IMR-90 (cell line): ENCODE measurements around the gene ARHGAP15. TPM values are rescaled to one million over a fixed set of nuclear protein-coding genes. Genes with fewer than 3 reads are reported as not detected.

Experiments
- ATAC-seq: fragments of 200-7000 bp; cut with Tn5 transposase; 2 replicates; pipeline ENCODE4 v1.9.1; 2020; ENCODE audit warnings: low read depth, mild to moderate bottlenecking, moderate library complexity
- BruUV-seq: library from RNA; stranded (reverse); fragments of 400-500 nt; replicated peaks from 2 replicates; lab custom pipeline; 2021; lab: Mats Ljungman, UMichigan
- CTCF ChIA-PET: fragments of 300-600 bp; formaldehyde crosslinking; extraction: SDS; loops from one replicate; lab custom pipeline; 2021; ENCODE audit warnings: antibody characterized with exemption; lab: Yijun Ruan, JAX
- POLR2A ChIA-PET: fragments of 300-600 bp; sonication (Branson Sonifier 250); formaldehyde crosslinking; loops from one replicate; lab custom pipeline; 2022; ENCODE audit warnings: antibody characterized with exemption; ENCODE audit not compliant: unreplicated experiment; lab: Charles Lee
- DNase-seq: peaks from one replicate; pipeline ENCODE4 v3.0.0; 2013
- H2AFZ ChIP-seq: replicated peaks from 2 replicates; pipeline ENCODE3; 2013; ENCODE audit warnings: low read length, mild to moderate bottlenecking; ENCODE audit not compliant: poor library complexity
- H2AK5ac ChIP-seq: 2 replicates; pipeline ENCODE4 v1.6.1; 2013; ENCODE audit warnings: low read depth, low read length, inconsistent platforms
- H2AK9ac ChIP-seq: replicated peaks from 2 replicates; pipeline ENCODE3; 2013; ENCODE audit warnings: mild to moderate bottlenecking, low read depth, low read length, moderate library complexity; ENCODE audit not compliant: poor library complexity
- H2BK120ac ChIP-seq: 2 replicates; pipeline ENCODE4 v1.6.1; 2013; ENCODE audit warnings: low read depth, low read length, inconsistent platforms
- H2BK15ac ChIP-seq: 3 replicates; pipeline ENCODE4 v1.6.1; 2013; ENCODE audit warnings: low read depth, low read length, inconsistent platforms
- H2BK20ac ChIP-seq: 2 replicates; pipeline ENCODE4 v1.6.1; 2013; ENCODE audit warnings: low read depth, mild to moderate bottlenecking, inconsistent platforms, low read length, moderate library complexity
- H2BK5ac ChIP-seq: 2 replicates; pipeline ENCODE4 v1.6.1; 2013; ENCODE audit warnings: mild to moderate bottlenecking, low read depth, low read length, inconsistent platforms; ENCODE audit not compliant: poor library complexity, severe bottlenecking
- H3K14ac ChIP-seq: replicated peaks from 2 replicates; pipeline ENCODE4 v1.6.1; 2013; ENCODE audit warnings: low read depth, low read length, inconsistent platforms
- H3K18ac ChIP-seq: 2 replicates; pipeline ENCODE4 v1.6.1; 2013; ENCODE audit warnings: low read depth, low read length, control low read depth
- H3K23ac ChIP-seq: 2 replicates; pipeline ENCODE4 v1.6.1; 2013; ENCODE audit warnings: low read depth, low read length, inconsistent platforms
- H3K27ac ChIP-seq: 2 replicates; pipeline ENCODE4 v1.5.1; 2013; ENCODE audit warnings: mild to moderate bottlenecking, control low read depth, low read length; ENCODE audit not compliant: insufficient read depth
- H3K27me3 ChIP-seq: 2 replicates; pipeline ENCODE4 v1.6.1; 2013; ENCODE audit warnings: low read length; ENCODE audit not compliant: control insufficient read depth, insufficient read depth
- H3K36me3 ChIP-seq: 2 replicates; pipeline ENCODE4 v1.6.1; 2013; ENCODE audit warnings: low read length, mixed read lengths; ENCODE audit not compliant: control insufficient read depth, insufficient read depth
- H3K4ac ChIP-seq: 2 replicates; pipeline ENCODE4 v1.6.1; 2013; ENCODE audit warnings: low read depth, low read length, inconsistent platforms
- H3K4me1 ChIP-seq: 2 replicates; pipeline ENCODE4 v1.6.1; 2013; ENCODE audit warnings: low read length, mixed read lengths; ENCODE audit not compliant: control insufficient read depth, insufficient read depth
- H3K4me2 ChIP-seq: 2 replicates; pipeline ENCODE4 v1.6.1; 2013; ENCODE audit warnings: low read depth, mild to moderate bottlenecking, control low read depth, low read length, moderate library complexity
- H3K4me3 ChIP-seq: 2 replicates; pipeline ENCODE4 v1.5.1; 2013; ENCODE audit warnings: low read depth, mild to moderate bottlenecking, control low read depth, low read length, moderate library complexity; ENCODE audit not compliant: insufficient read depth
- H3K56ac ChIP-seq: 2 replicates; pipeline ENCODE4 v1.6.1; 2013; ENCODE audit warnings: low read length, inconsistent platforms; ENCODE audit not compliant: insufficient read depth; ENCODE audit errors: extremely low read depth
- H3K79me1 ChIP-seq, 2 experiments: 2 replicates each; pipeline ENCODE4 v1.6.1; 2013; ENCODE audit warnings: low read length in 2 of 2, inconsistent platforms in 1 of 2, low read depth in 1 of 2
- H3K9ac ChIP-seq: 2 replicates; pipeline ENCODE4 v1.6.1; 2013; ENCODE audit warnings: low read depth, low read length, control low read depth
- H3K9me1 ChIP-seq: 2 replicates; pipeline ENCODE4 v1.6.1; 2013; ENCODE audit warnings: low read length, inconsistent platforms; ENCODE audit not compliant: insufficient read depth
- H3K9me3 ChIP-seq: 2 replicates; pipeline ENCODE4 v1.6.1; 2013; ENCODE audit warnings: low read length; ENCODE audit not compliant: control insufficient read depth, insufficient read depth
- H4K20me1 ChIP-seq: 2 replicates; pipeline ENCODE4 v1.6.1; 2013; ENCODE audit warnings: low read length, inconsistent platforms; ENCODE audit not compliant: insufficient read depth
- H4K5ac ChIP-seq: 2 replicates; pipeline ENCODE4 v1.6.1; 2013; ENCODE audit warnings: mild to moderate bottlenecking, low read depth, low read length, control low read depth
- H4K8ac ChIP-seq, 2 experiments: 2 replicates each; pipeline ENCODE4 v1.6.1; 2013; ENCODE audit warnings: low read depth in 2 of 2, low read length in 2 of 2, control low read depth in 1 of 2, inconsistent platforms in 1 of 2
- H4K91ac ChIP-seq: 2 replicates; pipeline ENCODE4 v1.6.1; 2013; ENCODE audit warnings: low read depth, low read length, inconsistent platforms; ENCODE audit not compliant: insufficient read depth
- BHLHE40 ChIP-seq: fragments of 150-350 bp; IDR thresholded peaks from 2 replicates; pipeline ENCODE4 v1.6.1; 2016; ENCODE audit warnings: mild to moderate bottlenecking, low read depth, low read length
- CEBPB ChIP-seq: IDR thresholded peaks from 2 replicates; pipeline ENCODE4 v1.6.1; 2012; ENCODE audit warnings: low read depth, low read length, improper control_type of control experiment
- FOS ChIP-seq: fragments of 150-350 bp; IDR thresholded peaks from 2 replicates; pipeline ENCODE4 v1.6.1; 2016; ENCODE audit warnings: low read depth, low read length
- MAFK ChIP-seq: IDR thresholded peaks from 2 replicates; pipeline ENCODE4 v1.6.1; 2012; ENCODE audit warnings: low read depth, low read length, improper control_type of control experiment
- MAZ ChIP-seq: IDR thresholded peaks from 2 replicates; pipeline ENCODE4 v1.6.1; 2012; ENCODE audit warnings: low read depth, mild to moderate bottlenecking, low read length, improper control_type of control experiment, moderate library complexity, borderline replicate concordance
- MXI1 ChIP-seq: IDR thresholded peaks from 2 replicates; pipeline ENCODE4 v1.6.1; 2012; ENCODE audit warnings: low read depth, mild to moderate bottlenecking, low read length, moderate library complexity, borderline replicate concordance
- NFE2L2 ChIP-seq: fragments of 150-350 bp; IDR thresholded peaks from 2 replicates; pipeline ENCODE4 v1.6.1; 2016; ENCODE audit warnings: low read depth, mild to moderate bottlenecking, low read length
- POLR2A ChIP-seq: IDR thresholded peaks from 2 replicates; pipeline ENCODE4 v1.6.1; 2012; ENCODE audit warnings: mild to moderate bottlenecking, low read depth, low read length
- RAD21 ChIP-seq: IDR thresholded peaks from 2 replicates; pipeline ENCODE4 v1.6.1; 2012; ENCODE audit warnings: low read length, improper control_type of control experiment
- RFX5 ChIP-seq: IDR thresholded peaks from 2 replicates; pipeline ENCODE4 v1.8.0; 2012; ENCODE audit warnings: low read depth, mild to moderate bottlenecking, low read length, moderate library complexity
- WGBS, 2 experiments: methylation state at CpG; one replicate each; pipeline versions ENCODE4 v1.1.5 to v1.1.7; 2013; ENCODE audit warnings: missing lambda C conversion rate in 2 of 2; ENCODE audit not compliant: insufficient read length in 1 of 2; ENCODE audit errors: extremely low coverage in 2 of 2; 5-methylcytosine and 5-hydroxymethylcytosine counted together
- dilution Hi-C: fragments of 300-500 bp; cut with HindIII; formaldehyde crosslinking; loops from one replicate; pipeline ENCODE4 v1.14.3; 2018; ENCODE audit warnings: low sequenced_read_pairs; ENCODE audit not compliant: unreplicated experiment
- in situ Hi-C: fragments of 300-500 bp; cut with MboI; formaldehyde crosslinking; loops from 3 replicates; pipeline ENCODE4 v1.14.3; 2019; ENCODE audit warnings: low sequenced_read_pairs, inconsistent platforms, mixed read lengths
- intact Hi-C: fragments of 100-400 bp; cut with micrococcal nuclease; formaldehyde crosslinking; loops from 2 replicates; pipeline ENCODE4 v1.10.0; 2022
- polyA plus RNA-seq, 3 experiments: library from polyadenylated mRNA; depleted of rRNA; stranded (reverse); fragments of >200 nt; gene quantifications; 2 replicates each; pipeline ENCODE4 v1.2.3, GENCODE V29; 2012; ENCODE audit warnings: low replicate concordance in 1 of 3
- total RNA-seq: library from RNA; depleted of rRNA; stranded (reverse); fragments of >200 nt; gene quantifications from 2 replicates; pipeline ENCODE4 v1.2.3, GENCODE V29; 2012
- TF ChIP-seq, protein P1 (sequence below): conservative IDR thresholded peaks from 2 replicates; pipeline ENCODE4 v1.5.1; 2012; ENCODE audit warnings: mild to moderate bottlenecking, low read depth, low read length, improper control_type of control experiment
- TF ChIP-seq, protein P2 (sequence below): fragments of 150-350 bp; IDR thresholded peaks from 2 replicates; pipeline ENCODE4 v1.6.1; 2017; ENCODE audit warnings: mild to moderate bottlenecking, antibody characterized with exemption, low read length, low read depth
- TF ChIP-seq, protein P3 (sequence below): fragments of 150-350 bp; IDR thresholded peaks from 2 replicates; pipeline ENCODE4 v1.6.1; 2016; ENCODE audit warnings: low read depth, mild to moderate bottlenecking, low read length, moderate library complexity, borderline replicate concordance

The ARHGAP15 gene
- total and polyA plus RNA-seq, 2 of the 4 experiments (the other 2 are of a cell fraction), result not detected

DNA sequence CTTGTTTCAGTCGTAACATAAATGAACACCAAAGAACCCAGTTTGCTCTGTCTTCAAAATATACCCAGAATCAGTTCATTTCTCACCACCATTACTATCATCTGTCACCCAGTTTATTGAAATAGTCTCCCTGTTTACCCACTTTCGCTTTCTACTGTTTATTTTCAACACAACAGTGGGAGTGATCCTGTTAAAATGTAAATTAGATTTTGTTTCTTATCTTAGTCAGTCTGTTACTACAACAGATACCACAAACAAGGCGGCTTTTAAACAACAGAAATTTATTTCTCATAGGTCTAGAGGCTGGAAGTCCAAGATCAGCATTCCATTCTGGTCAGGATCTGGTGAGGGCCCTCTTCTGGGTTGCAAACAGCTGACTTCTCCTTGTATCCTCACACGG lies 74.8 kb downstream of the ARHGAP15 start:
- no peak overlapping the region for H2BK15ac ChIP-seq
- H2BK5ac ChIP-seq, result no peak overlapping the region
- H3K14ac ChIP-seq, result no peak overlapping the region
- H4K5ac ChIP-seq, result no peak overlapping the region
- H3K4me3 ChIP-seq, result no peak overlapping the region
- no peak for ATAC-seq
- no peak overlapping the region for H4K8ac ChIP-seq
- no peaks in the 10 kb centered on the region for H4K20me1 ChIP-seq
- no peak overlapping the region for H3K4me2 ChIP-seq
- H2AK9ac ChIP-seq, result no peak overlapping the region
- dilution Hi-C loops (no loop called here), in situ Hi-C loops (no loop called here), intact Hi-C loops (no loop called here)
- TF ChIP-seq RFX5 (no peak), MAFK (no peak), MXI1 (no peak), RAD21 (no peak), BHLHE40 (no peak), NFE2L2 (no peak), FOS (no peak), POLR2A (no peak), CEBPB (no peak), MAZ (no peak)
- TF ChIP-seq, protein P1, sequence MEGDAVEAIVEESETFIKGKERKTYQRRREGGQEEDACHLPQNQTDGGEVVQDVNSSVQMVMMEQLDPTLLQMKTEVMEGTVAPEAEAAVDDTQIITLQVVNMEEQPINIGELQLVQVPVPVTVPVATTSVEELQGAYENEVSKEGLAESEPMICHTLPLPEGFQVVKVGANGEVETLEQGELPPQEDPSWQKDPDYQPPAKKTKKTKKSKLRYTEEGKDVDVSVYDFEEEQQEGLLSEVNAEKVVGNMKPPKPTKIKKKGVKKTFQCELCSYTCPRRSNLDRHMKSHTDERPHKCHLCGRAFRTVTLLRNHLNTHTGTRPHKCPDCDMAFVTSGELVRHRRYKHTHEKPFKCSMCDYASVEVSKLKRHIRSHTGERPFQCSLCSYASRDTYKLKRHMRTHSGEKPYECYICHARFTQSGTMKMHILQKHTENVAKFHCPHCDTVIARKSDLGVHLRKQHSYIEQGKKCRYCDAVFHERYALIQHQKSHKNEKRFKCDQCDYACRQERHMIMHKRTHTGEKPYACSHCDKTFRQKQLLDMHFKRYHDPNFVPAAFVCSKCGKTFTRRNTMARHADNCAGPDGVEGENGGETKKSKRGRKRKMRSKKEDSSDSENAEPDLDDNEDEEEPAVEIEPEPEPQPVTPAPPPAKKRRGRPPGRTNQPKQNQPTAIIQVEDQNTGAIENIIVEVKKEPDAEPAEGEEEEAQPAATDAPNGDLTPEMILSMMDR, result no peak
- TF ChIP-seq, protein P2, sequence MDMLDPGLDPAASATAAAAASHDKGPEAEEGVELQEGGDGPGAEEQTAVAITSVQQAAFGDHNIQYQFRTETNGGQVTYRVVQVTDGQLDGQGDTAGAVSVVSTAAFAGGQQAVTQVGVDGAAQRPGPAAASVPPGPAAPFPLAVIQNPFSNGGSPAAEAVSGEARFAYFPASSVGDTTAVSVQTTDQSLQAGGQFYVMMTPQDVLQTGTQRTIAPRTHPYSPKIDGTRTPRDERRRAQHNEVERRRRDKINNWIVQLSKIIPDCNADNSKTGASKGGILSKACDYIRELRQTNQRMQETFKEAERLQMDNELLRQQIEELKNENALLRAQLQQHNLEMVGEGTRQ, result no peak
- TF ChIP-seq, protein P3, sequence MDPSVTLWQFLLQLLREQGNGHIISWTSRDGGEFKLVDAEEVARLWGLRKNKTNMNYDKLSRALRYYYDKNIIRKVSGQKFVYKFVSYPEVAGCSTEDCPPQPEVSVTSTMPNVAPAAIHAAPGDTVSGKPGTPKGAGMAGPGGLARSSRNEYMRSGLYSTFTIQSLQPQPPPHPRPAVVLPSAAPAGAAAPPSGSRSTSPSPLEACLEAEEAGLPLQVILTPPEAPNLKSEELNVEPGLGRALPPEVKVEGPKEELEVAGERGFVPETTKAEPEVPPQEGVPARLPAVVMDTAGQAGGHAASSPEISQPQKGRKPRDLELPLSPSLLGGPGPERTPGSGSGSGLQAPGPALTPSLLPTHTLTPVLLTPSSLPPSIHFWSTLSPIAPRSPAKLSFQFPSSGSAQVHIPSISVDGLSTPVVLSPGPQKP, result no peak
- H3K27me3 ChIP-seq, result no peaks in the 10 kb centered on the region
- no peak overlapping the region for H3K4ac ChIP-seq
- CTCF ChIA-PET, result interaction anchor here (0.7 to 0.9 kb wide), 2 partner anchors 92 to 1953 kb away, joined by 3 read pairs; no protein-coding TSS in a partner anchor
- 40% methylated on average over 1 of the region's 4 CpGs; no CpG with 5 or more reads in 1 of the 2 experiments for WGBS, 2 experiments
- H2AK5ac ChIP-seq, result no peak overlapping the region
- no peaks in the 10 kb centered on the region for H3K4me1 ChIP-seq
- H3K36me3 ChIP-seq, result no peaks in the 10 kb centered on the region
- H3K27ac ChIP-seq, result no peak overlapping the region
- H3K9me3 ChIP-seq, result peaks cover 3% of the 10 kb centered on the region; the same call in 1 of the 2 replicates
- H2AFZ ChIP-seq, result no peak overlapping the region
- H3K79me1 ChIP-seq, result no peaks in the 10 kb centered on the region
- no peak overlapping the region for H2BK20ac ChIP-seq
- H3K23ac ChIP-seq, result no peak overlapping the region
- H3K18ac ChIP-seq, result no peak overlapping the region
- DNase-seq, result no peak
- BruUV-seq, result no TSS peak
- POLR2A ChIA-PET, result no interaction called here
- H4K91ac ChIP-seq, result no peak overlapping the region
- no peak overlapping the region for H2BK120ac ChIP-seq
- no peak overlapping the region for H3K9ac ChIP-seq
- H3K56ac ChIP-seq, result no peak overlapping the region
- no peaks in the 10 kb centered on the region for H3K9me1 ChIP-seq
